Measurements from ENCODE around the gene MEA1.

MEA1 gene

GRCh38 chr6:42984001-42984923 is 29.5 kb downstream of the MEA1 start, which contains the start of gene PPP2R5D:
PPP2R5D (plus strand) TSS chr6:42984570; CDS start chr6:42984678, 108 bp downstream.
- CTCF ChIA-PET, result interaction anchor here (0.6 to 1.5 kb wide), 8 partner anchors 12 to 1279 kb away, joined by 3 to 5 read pairs (median 3); no protein-coding TSS in a partner anchor
- POLR2A ChIA-PET, result interaction anchor here (0.6 to 2.0 kb wide), 42 partner anchors 8 to 1062 kb away, joined by 3 to 56 read pairs (median 5); partner anchors contain the start of genes BICRAL, CNPY3, CUL7 and CUL9
- H3K27ac ChIP-seq (ENCODE audit: extremely low read depth, low read depth, low read length), result peak within 1 kb of the TSS; percentile 53; the same call in 1 of the 2 replicates
- H3K9me3 ChIP-seq (ENCODE audit: control insufficient read depth, insufficient read depth, low read depth, low read length), result no peaks in the 10 kb centered on the region
- H3K36me3 ChIP-seq (ENCODE audit: control insufficient read depth in 2 of 2, insufficient read depth in 1 of 2, low read length in 2 of 2), result peaks cover 0 to 28% of the 10 kb centered on the region in 2 experiments; a peak in 2 of 3 replicates
- no peaks in the 10 kb centered on the region for H3K4me1 ChIP-seq (ENCODE audit: control insufficient read depth, insufficient read depth, low read length)
- peak within 1 kb of the TSS; percentile 83 for H3K4me3 ChIP-seq (ENCODE audit: low read depth, low read length)
- TF ChIP-seq ZNF660 (tag by site-specific recombination; IDR thresholded peaks at IDR 0.05) (0 out of 2 replicates have a peak, but pooled peaks have one; percentile 32), ZNF623 (tag by site-specific recombination; IDR thresholded peaks at IDR 0.05) (no peak), ZNF610 (tag by site-specific recombination; IDR thresholded peaks at IDR 0.05; ENCODE audit: borderline replicate concordance) (no peak), ZNF585B (tag by site-specific recombination; IDR thresholded peaks at IDR 0.05) (no peak), ZFHX2 (tag by site-specific recombination; conservative IDR thresholded peaks at IDR 0.05) (peak; percentile 82), ZSCAN4 (tag by site-specific recombination; IDR thresholded peaks at IDR 0.05) (no peak), ZNF600 (tag by site-specific recombination; IDR thresholded peaks at IDR 0.05) (peak; percentile 64), ZNF548 (tag by site-specific recombination; IDR thresholded peaks at IDR 0.05) (no peak), GLI2 (tag by site-specific recombination; IDR thresholded peaks at IDR 0.05; ENCODE audit: borderline replicate concordance, low read depth) (no peak), ZNF184 (tag by site-specific recombination; IDR thresholded peaks at IDR 0.05) (no peak), YY2 (tag by site-specific recombination; IDR thresholded peaks at IDR 0.05) (no peak), PATZ1 (tag by site-specific recombination; IDR thresholded peaks at IDR 0.05) (peak; percentile 74), SCRT1 (tag by site-specific recombination; IDR thresholded peaks at IDR 0.05; ENCODE audit: borderline replicate concordance) (no peak), ZNF785 (tag by site-specific recombination; IDR thresholded peaks at IDR 0.05) (no peak), ZBTB7A (tag by site-specific recombination; IDR thresholded peaks at IDR 0.05; ENCODE audit: low read depth) (0 out of 2 replicates have a peak, but pooled peaks have one; percentile 33), ZNF670 (tag by site-specific recombination; IDR thresholded peaks at IDR 0.05; ENCODE audit: low read depth) (no peak), ZNF292 (tag by site-specific recombination; IDR thresholded peaks at IDR 0.05; ENCODE audit: borderline replicate concordance, low read depth) (no peak), ZNF792 (tag by site-specific recombination; IDR thresholded peaks at IDR 0.05) (no peak), ZNF311 (tag by site-specific recombination; IDR thresholded peaks at IDR 0.05; ENCODE audit: borderline replicate concordance) (no peak), GLIS2 (tag by site-specific recombination; IDR thresholded peaks at IDR 0.05) (peak; percentile 89), TRIM28 (IDR thresholded peaks at IDR 0.05; ENCODE audit: borderline replicate concordance, low read length) (no peak), ZNF132 (tag by site-specific recombination; IDR thresholded peaks at IDR 0.05; ENCODE audit: borderline replicate concordance) (no peak)
- TF ChIP-seq, protein P1, sequence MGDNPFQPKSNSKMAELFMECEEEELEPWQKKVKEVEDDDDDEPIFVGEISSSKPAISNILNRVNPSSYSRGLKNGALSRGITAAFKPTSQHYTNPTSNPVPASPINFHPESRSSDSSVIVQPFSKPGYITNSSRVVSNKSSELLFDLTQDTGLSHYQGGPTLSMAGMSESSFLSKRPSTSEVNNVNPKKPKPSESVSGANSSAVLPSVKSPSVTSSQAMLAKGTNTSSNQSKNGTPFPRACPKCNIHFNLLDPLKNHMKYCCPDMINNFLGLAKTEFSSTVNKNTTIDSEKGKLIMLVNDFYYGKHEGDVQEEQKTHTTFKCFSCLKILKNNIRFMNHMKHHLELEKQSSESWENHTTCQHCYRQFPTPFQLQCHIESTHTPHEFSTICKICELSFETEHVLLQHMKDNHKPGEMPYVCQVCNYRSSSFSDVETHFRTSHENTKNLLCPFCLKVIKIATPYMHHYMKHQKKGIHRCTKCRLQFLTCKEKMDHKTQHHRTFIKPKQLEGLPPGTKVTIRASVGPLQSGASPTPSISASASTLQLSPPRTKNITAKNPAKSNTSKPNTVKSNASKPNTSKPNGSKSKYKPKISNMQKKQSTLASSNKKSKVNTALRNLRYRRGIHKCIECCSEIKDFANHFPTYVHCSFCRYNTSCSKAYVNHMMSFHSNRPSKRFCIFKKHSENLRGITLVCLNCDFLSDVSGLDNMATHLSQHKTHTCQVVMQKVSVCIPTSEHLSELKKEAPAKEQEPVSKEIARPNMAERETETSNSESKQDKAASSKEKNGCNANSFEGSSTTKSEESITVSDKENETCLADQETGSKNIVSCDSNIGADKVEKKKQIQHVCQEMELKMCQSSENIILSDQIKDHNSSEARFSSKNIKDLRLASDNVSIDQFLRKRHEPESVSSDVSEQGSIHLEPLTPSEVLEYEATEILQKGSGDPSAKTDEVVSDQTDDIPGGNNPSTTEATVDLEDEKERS (tag by site-specific recombination; IDR thresholded peaks at IDR 0.05), result no peak
- TF ChIP-seq, protein P2, sequence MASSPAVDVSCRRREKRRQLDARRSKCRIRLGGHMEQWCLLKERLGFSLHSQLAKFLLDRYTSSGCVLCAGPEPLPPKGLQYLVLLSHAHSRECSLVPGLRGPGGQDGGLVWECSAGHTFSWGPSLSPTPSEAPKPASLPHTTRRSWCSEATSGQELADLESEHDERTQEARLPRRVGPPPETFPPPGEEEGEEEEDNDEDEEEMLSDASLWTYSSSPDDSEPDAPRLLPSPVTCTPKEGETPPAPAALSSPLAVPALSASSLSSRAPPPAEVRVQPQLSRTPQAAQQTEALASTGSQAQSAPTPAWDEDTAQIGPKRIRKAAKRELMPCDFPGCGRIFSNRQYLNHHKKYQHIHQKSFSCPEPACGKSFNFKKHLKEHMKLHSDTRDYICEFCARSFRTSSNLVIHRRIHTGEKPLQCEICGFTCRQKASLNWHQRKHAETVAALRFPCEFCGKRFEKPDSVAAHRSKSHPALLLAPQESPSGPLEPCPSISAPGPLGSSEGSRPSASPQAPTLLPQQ (tag by site-specific recombination; IDR thresholded peaks at IDR 0.05), result 0 out of 2 replicates have a peak, but pooled peaks have one; percentile 16
- TF ChIP-seq, protein P3, sequence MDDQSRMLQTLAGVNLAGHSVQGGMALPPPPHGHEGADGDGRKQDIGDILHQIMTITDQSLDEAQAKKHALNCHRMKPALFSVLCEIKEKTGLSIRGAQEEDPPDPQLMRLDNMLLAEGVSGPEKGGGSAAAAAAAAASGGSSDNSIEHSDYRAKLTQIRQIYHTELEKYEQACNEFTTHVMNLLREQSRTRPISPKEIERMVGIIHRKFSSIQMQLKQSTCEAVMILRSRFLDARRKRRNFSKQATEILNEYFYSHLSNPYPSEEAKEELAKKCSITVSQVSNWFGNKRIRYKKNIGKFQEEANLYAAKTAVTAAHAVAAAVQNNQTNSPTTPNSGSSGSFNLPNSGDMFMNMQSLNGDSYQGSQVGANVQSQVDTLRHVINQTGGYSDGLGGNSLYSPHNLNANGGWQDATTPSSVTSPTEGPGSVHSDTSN (CRISPR knock-in tag; IDR thresholded peaks at IDR 0.05), result peak; percentile 14; the same call in 1 of the 2 replicates
- TF ChIP-seq, protein P4, sequence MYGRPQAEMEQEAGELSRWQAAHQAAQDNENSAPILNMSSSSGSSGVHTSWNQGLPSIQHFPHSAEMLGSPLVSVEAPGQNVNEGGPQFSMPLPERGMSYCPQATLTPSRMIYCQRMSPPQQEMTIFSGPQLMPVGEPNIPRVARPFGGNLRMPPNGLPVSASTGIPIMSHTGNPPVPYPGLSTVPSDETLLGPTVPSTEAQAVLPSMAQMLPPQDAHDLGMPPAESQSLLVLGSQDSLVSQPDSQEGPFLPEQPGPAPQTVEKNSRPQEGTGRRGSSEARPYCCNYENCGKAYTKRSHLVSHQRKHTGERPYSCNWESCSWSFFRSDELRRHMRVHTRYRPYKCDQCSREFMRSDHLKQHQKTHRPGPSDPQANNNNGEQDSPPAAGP (tag by site-specific recombination; IDR thresholded peaks at IDR 0.05), result peak; percentile 17; the same call in 1 of the 2 replicates
